GM12864 (cell line): ENCODE data around the gene C5orf58.

Experiments used
- DNase-seq: peaks from one replicate; pipeline ENCODE4 v3.0.0-alpha.2; 2011; ENCODE audit warnings: low read depth
- H3K4me3 ChIP-seq: 2 replicates; pipeline ENCODE4 v1.5.1; 2011; ENCODE audit warnings: mild to moderate bottlenecking, low read depth, low read length, control low read depth
- TF ChIP-seq, protein P1 (sequence below): IDR thresholded peaks from 2 replicates; pipeline ENCODE4 v1.5.1; 2011; ENCODE audit warnings: low read depth, mild to moderate bottlenecking, moderate library complexity, low read length, control low read depth, inconsistent platforms; ENCODE audit errors: missing control alignments

C5orf58 gene

DNA sequence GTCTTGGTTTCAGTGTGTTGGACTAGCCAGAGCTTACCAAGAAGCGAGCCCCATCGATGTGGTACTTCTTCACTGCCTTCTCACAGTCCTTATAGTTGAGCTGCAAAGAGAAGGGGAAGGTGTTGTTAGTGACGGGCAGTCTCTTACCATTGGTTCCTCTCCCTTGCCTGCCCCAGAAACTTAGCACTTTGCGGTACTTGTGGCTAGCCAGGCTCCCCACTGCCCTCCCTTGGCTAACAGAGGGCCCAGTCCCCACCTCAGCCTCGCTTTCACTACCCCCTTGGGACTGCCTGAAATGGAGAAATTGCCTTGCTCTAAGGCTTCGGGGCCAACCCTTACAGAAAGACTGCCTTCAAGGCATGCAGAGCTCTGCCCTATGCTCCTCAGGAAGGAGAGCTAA lies 60.5 kb downstream of the C5orf58 start:
- DNase-seq, result peak; percentile 55
- TF ChIP-seq, protein P1, sequence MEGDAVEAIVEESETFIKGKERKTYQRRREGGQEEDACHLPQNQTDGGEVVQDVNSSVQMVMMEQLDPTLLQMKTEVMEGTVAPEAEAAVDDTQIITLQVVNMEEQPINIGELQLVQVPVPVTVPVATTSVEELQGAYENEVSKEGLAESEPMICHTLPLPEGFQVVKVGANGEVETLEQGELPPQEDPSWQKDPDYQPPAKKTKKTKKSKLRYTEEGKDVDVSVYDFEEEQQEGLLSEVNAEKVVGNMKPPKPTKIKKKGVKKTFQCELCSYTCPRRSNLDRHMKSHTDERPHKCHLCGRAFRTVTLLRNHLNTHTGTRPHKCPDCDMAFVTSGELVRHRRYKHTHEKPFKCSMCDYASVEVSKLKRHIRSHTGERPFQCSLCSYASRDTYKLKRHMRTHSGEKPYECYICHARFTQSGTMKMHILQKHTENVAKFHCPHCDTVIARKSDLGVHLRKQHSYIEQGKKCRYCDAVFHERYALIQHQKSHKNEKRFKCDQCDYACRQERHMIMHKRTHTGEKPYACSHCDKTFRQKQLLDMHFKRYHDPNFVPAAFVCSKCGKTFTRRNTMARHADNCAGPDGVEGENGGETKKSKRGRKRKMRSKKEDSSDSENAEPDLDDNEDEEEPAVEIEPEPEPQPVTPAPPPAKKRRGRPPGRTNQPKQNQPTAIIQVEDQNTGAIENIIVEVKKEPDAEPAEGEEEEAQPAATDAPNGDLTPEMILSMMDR, result no peak
- H3K4me3 ChIP-seq, result no peak overlapping the region

- H3K4me3 ChIP-seq, result no peak overlapping the region
- DNase-seq, result no peak
- TF ChIP-seq, protein P1, result no peak
These were observed 61.3 kb downstream of the C5orf58 start for GRCh38 chr5:170294057-170294456.

- TF ChIP-seq, protein P1, result no peak
- no peak for DNase-seq
- no peak overlapping the region for H3K4me3 ChIP-seq
These were observed 61.8 kb downstream of the C5orf58 start for GRCh38 chr5:170294556-170294955.
